GM20431 (cell line): Measurements from ENCODE around the gene SLC1A1.
"Not testable (repeated sequence)": the region's sequence is repeated elsewhere in the genome, so short reads cannot be mapped to it uniquely, and the experiment has no call there.

Experiments
- in situ Hi-C: fragments of 300-500 bp; cut with MseI, MboI; formaldehyde crosslinking; loops from one replicate; pipeline ENCODE4 v1.15.0; 2020; ENCODE audit warnings: low sequenced_read_pairs; ENCODE audit not compliant: unreplicated experiment

Gene SLC1A1

GRCh38 chr9:4538107-4538506 lies 47.8 kb downstream of the SLC1A1 start:
- in situ Hi-C loops: no loop called here

GRCh38 chr9:4538621-4539020 lies 48.4 kb downstream of the SLC1A1 start:
- in situ Hi-C loops: no loop called here

GRCh38 chr9:4540425-4540824 lies 50.2 kb downstream of the SLC1A1 start:
- in situ Hi-C loops: no loop called here

- in situ Hi-C loops: no loop called here
Measured at GRCh38 chr9:4541281-4541680, 51.0 kb downstream of the SLC1A1 start.

GRCh38 chr9:4541856-4542255 lies 51.6 kb downstream of the SLC1A1 start:
- in situ Hi-C loops: no loop called here

- in situ Hi-C loops: not testable (repeated sequence)
Measured at GRCh38 chr9:4544714-4545113, 54.4 kb downstream of the SLC1A1 start.

- in situ Hi-C loops: no loop called here
Measured at GRCh38 chr9:4547016-4547415, 56.7 kb downstream of the SLC1A1 start.

GRCh38 chr9:4548811-4549725 lies 58.8 kb downstream of the SLC1A1 start:
- in situ Hi-C loops: no loop called here

- in situ Hi-C loops: no loop called here
Measured at GRCh38 chr9:4549751-4550295, 59.6 kb downstream of the SLC1A1 start.

- in situ Hi-C loops: no loop called here
Measured at GRCh38 chr9:4550777-4551484, 60.7 kb downstream of the SLC1A1 start.

GRCh38 chr9:4553951-4554381 lies 63.7 kb downstream of the SLC1A1 start:
- in situ Hi-C loops: no loop called here

GRCh38 chr9:4555236-4555635 lies 65.0 kb downstream of the SLC1A1 start:
- in situ Hi-C loops: no loop called here

- in situ Hi-C loops: no loop called here
Measured at GRCh38 chr9:4558371-4558998, 68.2 kb downstream of the SLC1A1 start.

- in situ Hi-C loops: no loop called here
Measured at GRCh38 chr9:4559261-4560182, 69.3 kb downstream of the SLC1A1 start.

- in situ Hi-C loops: no loop called here
Measured at GRCh38 chr9:4563105-4563504, 72.8 kb downstream of the SLC1A1 start.

- in situ Hi-C loops: no loop called here
Measured at GRCh38 chr9:4566806-4567205, 76.5 kb downstream of the SLC1A1 start.

GRCh38 chr9:4567601-4568000 lies 77.3 kb downstream of the SLC1A1 start:
- in situ Hi-C loops: no loop called here

- in situ Hi-C loops: no loop called here
Measured at GRCh38 chr9:4569101-4569500, 78.8 kb downstream of the SLC1A1 start.

- in situ Hi-C loops: no loop called here
Measured at GRCh38 chr9:4572184-4572826, 82.0 kb downstream of the SLC1A1 start.
